ENCODE measurements around the gene ZNF385B.

The ZNF385B gene

DNA sequence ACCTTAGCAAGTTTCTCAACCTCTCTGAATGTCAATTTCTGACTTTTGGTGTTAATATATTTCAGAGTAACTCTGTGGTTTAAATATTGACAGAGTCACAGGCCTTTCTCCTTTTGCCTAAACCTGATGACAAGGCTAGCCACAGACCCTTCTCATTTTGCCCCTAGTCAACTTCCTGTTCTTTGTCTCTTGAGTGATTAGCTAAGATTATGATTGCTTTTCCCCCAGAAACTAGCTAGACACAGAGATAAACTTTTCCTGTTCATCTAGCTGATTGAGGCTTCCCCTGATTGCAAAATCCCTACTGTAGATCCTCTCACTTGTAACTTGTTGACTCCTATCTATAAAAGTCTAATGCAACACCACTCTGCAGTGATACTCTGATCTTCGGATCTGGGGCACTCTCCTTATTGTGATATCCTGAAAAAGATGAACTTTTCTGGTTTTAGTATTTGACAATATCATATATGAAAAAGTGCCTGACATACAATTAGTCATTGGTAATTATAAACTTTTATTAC is 241.4 kb downstream of the ZNF385B start:
- no peak for DNase-seq

DNA sequence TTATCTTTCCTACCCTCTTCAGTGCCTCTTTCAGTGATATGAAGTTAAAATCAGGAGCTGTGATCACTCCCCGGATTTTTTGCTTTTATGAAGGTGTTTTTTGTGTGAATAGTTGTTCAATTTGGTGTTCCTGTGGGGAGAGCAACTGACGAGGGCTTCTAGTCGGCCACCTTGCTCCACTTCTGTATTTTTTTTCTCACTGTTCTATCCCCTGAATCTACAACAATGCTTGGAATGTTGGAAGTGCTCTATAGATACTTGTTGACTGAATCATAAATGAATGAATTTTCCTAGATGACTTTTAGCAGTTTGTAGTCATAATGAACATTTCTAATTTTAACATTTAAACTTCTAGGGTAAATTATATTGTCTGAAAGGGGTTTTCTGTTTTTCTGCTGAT is 247.3 kb downstream of the ZNF385B start:
- no peak for DNase-seq

DNA sequence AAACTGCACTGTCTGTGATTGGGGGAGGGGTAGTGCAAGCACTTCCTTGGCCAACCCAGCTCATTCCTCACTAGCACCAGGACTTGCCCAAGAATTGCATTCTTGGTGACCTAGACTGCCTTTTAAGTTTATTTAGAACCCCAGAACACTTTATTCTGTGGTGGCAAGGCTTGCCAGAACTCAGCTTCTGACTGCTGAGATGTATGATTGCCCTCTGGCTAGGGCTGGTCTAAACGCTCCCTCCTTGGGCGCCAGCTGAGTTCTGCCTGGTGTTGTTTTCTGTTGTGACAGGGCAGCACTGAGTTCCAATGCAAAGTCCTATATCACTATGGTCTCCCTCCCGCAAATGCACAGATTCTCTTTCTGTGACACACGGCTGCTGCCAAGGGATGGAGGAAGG is 247.7 kb downstream of the ZNF385B start:
- DNase-seq = no peak

DNA sequence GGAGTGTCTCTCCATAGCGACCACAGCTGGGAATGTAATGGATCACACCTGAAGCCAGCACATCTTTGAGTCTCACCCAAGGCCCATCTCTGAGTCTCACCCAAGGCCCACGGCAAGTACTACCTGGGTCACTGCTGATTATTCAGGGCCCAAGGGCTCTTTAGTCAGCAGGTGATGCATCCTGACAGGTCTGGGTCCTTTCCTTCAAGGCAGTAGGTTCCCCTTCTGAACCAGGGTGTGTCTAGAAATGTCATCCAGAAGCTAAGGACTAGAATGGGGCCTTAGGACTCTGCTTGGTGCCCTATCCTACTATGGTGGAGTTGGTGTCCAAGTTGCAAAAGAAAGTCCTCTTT is 248.1 kb downstream of the ZNF385B start:
- no peak for DNase-seq

DNA sequence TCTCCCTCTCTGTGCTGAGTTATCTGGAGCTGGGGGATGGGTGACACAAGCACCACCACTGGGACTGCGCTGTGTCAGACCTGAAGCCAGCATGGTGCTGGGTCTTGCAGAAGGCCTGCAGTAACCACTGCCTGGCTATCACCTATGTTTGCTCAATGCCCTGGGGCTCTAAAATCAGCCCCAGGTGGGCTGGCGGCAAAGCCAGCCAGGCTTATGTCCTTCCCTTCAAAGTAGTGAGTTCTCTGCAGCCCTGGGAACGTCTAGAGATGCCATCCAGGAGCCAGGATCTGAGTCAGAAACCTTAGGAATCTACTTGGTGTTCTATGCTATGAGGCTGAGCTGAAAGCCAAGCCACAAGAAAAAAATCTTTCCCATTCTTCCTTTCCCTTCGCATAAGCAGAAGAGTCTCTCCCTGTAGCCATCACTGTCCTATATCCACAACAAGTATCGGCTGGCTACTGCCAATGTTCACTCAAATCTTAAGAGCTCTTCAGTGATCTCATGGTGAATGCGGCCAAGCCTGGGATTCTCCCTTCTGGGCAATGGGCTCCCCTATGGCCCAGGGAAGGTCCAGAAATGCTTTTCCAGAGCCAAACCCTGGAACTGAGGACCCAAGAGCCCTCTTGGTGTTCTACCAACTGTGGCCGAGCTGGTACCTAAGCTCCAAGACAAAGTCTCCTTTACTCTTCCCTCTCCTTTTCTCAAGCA is 248.7 kb downstream of the ZNF385B start:
- no peak for DNase-seq

DNA sequence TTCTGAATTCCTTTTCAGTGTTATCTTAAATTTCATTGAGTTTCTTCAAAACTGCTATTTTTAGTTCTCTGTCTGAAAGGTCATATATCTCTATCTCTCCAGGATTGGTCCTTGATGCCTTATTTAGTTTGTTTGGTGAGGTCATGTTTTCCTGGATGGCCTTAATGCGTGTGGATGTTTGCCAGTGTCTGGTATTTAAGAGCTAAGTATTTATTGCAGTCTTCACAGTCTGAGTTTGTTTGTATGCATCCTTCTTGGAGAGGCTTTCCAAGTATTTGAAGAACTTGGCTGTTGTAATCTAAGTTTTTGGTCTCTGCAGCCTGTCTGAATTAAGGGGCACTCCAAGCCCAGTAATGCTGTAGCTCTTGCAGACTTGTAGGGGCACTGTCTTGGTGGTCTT is 249.3 kb downstream of the ZNF385B start:
- DNase-seq = no peak

DNA sequence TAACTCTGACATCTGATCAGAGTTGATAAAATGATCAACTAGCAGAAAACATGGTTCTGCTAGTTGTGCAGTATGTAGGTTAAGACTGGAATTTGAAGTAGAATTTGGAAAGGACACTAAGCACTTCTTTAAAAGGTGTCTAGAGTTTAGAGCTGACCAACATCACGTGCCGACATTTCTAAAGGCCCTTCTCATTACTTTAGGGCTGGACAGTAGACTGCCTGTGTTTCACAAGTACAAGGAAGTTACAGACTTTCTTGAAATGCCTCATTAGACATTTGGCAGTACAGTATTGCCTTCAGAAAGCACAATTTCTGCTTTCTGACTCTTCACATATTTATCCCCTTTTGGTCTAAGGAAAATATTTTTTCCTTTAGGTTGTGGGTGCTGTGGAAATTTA is 255.3 kb downstream of the ZNF385B start:
- no peak for DNase-seq

DNA sequence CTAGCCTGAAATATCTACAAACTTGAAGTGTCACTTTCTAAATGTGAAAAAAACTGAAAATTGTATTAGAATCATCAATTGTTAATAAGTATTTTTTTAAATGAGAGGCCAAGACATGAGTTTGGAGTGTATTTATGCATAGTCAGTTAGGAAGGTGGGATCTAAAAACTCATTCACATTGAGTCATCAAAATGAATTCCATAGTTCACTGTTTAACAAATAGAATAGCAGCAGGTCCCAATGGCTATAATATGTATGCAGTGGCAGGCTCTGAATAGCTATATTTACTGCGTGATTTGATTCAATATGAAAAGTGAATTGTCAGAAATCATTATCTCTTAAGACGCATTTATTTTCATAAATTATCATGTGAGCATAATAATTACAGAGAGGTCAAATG is 256.1 kb downstream of the ZNF385B start:
- DNase-seq = no peak

DNA sequence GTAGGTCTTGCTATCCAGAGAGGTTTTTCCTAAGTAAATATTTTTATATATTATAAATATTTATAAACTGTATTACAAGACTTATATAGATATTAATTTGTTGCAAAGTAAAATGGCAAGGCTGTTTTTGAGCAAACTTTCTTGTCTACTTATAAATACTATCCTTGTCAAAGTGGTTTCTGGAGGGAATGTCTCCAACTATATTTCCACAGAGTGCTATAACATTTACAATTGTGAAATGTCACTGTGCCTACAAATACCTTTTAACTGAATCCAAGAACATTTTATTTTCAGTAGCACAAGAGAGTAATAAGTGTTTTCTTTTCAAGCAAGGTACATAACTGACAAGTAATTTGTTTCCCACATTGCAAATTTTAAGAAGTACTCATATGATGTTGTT is 256.8 kb downstream of the ZNF385B start:
- no peak for DNase-seq

DNA sequence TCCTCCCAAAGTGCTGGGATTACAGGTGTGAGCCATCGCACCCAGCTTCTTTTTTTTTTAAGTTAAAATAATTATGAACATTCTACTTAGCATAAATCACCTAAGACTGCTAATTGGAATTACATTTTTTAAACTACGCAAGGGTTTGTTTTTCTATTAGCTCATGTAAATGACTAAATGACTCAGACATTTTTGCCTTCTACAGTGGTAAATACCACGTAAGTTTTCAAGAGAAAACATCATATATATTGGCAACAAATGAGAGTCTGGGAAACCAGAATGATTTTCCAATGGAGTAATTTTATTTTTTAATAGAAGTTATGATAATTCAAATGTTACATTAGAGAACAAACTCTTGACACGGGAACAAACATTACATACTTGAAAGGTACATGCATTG is 259.0 kb downstream of the ZNF385B start:
- no peak for DNase-seq

DNA sequence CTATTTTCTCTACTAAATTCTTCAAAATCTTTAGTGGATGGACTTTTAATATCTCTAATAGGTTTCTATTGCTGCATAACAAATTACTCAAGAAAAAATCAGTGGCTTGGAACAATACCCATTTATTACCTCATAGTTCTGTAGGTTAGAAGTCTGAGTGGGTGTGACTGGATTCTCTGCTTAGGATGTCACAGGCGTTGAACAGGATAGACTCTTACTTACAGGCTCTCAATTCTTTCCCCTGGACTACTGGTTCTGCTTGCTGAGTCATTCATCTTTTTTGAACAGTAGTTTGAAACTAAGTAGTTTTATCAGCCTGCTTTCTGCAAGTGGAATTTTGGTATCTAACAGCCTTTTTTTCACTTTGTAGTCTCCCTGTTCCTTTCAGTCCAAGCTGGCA is 265.4 kb downstream of the ZNF385B start:
- DNase-seq = no peak

DNA sequence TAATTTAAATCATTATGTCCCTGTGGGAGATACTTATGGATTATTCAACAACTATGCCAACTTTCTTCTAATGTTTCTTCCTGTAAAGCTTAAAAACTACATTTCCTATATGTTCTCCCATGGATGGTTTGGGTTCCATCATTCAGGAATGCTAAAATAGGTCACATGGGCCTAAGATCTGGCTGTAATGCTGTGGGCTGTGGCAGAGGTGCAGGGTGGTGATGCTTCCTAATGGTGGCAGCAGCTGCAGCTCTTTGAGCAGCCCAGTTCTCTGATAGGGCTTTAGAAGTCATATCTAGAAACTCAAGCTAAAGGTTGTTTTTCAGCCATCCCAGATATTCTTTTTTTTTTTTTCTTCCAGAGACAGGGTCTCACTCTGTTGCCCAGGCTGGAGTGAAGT is 266.1 kb downstream of the ZNF385B start:
- DNase-seq = no peak

DNA sequence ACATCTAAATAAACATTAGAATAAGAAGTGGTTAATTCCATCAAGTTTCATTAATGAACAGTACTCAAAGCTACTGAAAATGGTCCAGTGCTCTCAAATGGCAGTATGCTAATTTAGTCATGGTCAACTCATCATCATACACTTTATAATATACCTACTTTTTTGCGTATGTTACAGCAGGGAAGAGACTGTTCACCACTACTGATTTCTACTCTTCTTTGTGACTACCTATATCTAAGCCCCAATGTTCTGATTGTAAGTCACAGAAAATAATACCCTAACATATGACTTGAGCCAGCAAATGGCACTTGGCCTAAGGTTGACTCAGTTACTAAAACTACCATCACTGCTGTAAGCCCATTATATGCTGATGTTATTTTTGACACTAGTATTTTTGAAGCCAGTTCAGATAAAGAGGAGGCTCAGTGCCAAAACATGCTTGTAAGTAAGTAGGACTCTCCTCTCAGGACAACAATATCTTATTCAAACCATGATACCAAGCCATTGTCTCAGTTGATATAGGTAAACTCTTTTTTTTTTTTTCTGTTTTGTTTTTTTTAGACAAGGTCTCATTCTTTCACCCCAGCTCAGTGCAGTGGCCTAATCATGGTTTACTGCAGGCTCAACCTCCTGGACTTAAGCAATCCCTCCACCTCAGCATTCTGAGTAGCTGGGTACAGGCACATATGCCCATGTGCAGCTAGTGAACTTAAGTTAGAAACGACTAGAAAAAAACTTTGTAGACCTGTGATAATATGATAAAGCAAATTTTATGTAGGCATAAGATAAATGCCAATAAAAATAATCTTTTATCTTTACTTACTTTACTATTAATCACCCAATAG is 266.9 kb downstream of the ZNF385B start:
- no peak for DNase-seq

DNA sequence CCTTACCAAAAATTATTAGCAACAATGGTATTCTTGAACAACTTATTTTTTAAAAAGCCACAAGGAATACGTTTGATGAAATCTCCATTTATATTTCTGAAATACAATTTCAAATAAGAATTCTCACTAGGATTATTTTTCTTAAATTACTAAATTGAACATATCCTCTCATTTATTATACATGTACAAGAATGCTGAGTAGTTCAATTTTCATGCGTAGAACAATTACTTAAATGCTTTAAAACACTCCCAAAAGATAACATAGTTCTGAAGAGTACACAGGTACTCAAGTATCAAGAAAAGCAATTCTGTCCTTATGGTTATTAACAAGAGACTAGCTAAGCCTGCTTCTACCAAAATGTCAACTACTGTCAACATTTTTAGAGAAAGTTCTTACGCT is 268.1 kb downstream of the ZNF385B start:
- DNase-seq = no peak

DNA sequence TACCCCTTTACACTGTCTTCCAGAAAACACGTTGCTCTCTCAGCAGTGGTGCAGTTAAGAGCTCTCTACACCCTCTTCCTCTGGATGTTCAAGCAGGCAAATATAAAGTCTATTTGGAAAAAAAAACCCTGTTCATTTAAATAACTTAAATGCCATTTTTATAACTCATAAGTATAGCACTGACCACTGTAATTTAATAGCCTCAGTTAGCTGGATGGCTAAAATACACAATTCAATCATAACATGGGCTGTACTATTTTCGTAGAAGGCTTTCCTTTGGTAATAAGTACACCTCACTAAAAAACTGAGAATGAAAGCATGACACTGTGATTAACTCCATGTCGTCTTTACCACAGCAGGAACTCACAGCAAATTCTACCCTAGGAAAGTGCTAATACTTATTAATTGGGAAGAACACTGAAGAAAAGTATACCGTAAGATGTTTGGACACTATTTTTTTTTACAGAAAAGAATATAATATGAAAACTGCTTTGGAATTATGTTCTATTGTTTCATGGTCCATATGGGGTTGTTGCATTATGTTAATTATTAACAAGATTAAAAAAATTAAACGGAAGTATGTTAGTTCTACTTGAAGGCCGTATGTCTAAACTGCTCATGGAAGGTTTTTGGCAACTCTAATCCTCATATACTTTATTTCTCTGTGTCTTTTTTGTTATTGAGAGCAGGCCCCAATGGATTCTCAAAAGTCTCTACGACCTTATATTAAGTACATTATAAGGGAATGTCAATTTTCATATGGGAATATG is 269.1 kb downstream of the ZNF385B start:
- no peak for DNase-seq

DNA sequence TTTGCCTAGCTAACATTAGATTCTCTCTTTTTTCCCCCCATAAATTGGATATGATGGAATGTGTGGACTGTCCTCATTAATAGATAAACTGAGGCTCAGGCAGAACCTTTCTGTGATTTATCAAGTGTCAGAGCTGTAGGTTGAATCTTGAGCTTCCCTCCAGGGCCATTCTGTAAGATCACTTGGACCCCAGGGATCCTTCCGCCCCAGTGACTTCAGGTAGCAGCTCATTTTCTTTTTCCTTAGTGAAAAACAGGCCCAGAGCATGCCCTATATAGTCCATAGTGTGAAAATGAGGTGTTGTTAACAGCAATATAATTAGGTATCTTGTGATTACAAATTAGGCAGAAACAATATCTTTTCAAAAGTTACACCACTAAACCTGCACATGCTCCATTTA is 269.7 kb downstream of the ZNF385B start:
- DNase-seq = no peak

DNA sequence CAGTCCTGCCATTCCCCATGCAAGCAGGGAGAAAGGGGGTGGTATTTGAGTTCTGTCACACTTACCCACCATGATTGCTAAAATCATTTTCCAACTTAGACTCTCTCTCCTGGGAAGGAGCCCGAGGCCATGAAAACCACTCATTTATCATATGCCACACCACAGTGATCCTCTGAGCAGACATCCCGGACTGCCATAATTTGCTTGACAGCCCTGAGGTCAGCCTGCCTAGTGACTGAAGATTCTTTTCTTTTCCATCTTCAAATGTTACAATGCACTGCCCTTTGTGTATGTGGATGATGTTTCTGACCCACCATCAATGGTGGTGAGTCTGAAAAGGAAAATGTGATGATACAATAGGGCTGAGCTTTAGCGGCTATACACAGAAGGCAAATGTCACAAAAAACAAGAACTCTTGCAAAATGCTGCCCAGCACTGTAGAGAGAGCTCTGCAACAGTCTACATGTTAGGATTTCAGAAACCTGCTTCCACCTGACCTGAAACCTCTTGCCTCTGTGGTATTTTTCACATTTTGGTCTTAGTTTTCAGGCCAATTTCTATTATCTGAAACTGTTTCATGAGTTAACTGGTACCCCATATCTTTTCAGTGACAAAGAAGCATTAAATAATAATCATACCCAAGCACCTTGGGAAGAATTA is 272.8 kb downstream of the ZNF385B start:
- no peak for DNase-seq

DNA sequence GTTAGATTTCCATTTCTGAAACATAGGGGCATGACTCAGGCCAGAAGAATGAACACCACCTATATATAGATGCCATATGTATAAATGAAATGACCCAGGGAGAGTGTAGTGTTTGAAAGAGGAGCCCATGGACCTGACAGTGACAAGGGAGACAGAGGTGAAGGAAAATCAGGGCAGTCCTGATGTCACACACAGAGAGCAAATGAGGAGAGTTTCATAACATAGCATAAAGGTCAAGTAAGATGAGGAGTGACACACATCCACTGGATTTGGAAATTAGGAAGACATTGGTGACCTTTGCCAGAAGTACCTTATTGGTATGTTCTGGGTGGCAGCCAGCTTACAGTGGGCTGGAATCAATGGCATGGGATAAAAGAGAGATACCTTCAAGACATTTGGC is 276.7 kb downstream of the ZNF385B start:
- DNase-seq = no peak

DNA sequence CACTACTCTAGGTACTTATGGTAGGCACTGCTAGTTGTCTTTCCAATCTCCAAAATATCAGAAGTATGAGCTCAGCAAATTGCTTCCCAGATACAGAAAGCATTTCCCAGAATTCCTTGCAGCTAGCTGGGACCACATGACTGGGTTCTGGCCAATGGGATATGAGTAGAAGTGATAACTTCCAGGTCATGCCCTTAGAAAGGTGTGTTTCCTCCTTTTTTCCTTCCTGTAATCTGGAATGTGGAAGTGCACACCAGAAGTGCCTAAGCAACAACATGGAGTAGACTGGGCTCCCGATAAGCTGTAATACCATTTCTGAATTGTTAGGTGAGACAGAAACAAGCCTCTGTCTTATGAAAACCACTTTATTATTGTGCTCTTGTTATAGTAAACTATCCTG is 279.8 kb downstream of the ZNF385B start:
- DNase-seq = no peak

DNA sequence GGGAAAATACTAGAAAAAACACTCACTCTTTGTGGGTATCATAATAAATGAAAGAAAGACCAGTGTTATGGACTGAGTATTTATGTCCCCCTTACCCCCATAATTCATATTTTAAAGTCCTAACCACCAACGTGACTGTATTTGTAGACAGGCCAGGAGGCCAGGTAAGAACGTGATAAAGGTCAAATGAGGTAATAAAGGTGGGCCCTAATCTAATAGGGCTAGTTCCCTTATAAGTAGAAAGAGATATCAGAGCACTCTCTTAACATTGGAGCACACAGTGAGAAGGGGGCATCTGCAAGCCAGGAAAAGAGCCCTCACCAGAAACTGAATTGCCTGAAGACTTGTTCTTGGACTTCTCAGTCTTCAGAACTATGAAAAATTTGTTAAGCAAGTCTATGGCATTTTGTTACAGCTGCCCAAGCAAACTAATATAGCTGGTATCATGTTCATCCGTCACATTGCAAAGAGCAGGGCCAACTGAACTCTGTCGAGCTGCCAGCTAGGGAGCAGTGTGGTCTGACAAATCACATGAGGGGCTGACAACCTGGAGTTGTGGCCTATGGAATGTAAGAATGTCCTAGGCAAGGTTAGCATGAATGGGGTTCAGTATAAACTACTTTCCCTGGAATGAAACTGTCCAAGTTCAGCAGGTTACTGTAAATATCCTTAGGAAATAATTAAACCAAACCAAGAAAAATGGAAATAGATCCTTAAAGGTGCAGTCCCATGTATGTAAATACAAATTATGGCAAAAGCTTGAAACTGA is 280.9 kb downstream of the ZNF385B start:
- DNase-seq = no peak

DNA sequence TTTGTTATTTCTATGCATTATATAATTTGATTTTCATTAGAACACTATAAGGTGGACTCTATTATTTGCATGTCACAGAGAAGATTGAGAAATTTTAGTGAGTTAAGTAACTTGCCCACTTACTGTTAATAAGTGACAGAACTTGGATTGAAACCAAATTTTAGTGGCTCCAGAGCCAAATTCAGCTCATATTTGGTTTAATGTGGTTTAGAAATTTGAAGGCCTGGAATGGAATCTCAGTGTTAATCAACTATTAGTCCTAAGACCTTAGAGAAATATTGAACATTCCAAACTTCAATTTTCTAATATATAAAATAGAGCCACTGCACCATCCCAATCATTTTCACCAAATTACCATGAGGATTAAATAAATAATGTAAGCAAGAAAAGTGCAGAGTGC is 281.6 kb downstream of the ZNF385B start:
- no peak for DNase-seq

DNA sequence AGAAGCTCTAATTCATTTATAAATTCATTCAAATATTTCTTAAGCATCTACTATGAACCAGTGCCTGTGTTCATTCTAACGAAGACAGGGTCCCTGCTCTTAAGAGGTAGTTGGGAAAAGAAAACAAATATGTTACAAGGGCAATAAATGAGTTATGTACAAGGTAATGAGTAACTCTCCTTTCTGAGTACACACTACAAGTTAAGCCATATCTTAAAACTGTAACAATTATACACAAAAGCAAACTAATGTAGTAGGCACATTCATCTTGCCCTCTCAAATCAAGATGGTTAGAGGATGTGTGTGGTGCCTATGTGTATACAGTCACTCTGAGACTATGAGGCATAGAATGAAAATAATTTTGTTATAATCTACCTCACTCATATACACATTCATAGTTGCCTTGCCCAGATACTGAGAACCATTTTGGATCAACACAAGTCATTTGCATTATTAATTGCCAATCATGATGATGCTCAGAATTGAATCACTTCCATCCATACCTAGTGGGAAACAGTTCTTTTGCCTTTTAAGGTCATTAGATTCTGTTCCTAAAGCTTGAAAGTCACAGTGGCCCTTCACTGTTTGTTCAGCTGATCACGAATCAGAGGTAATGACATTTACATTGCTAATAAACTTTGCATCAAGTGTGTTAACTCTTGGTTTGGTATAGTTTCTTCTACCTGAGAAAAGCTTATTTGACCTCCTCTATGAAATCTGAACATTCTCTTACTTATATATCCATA is 283.1 kb downstream of the ZNF385B start:
- DNase-seq = no peak
